Sigmoid colon (tissue), 7 donors: ENCODE measurements around the gene ARID3B. TPM values are rescaled to one million over a fixed set of nuclear protein-coding genes. Genes with fewer than 3 reads are reported as not detected.

Experiments
- DNase-seq: peaks from one replicate; pipeline ENCODE4 v3.0.0-alpha.2; 2019
- H3K27ac ChIP-seq, 4 donors: fragments of 200-600 bp; sonication (generic); one replicate each; pipeline ENCODE4 v1.5.1; 2016 to 2019; ENCODE audit warnings: mild to moderate bottlenecking in 1 of 4
- H3K27me3 ChIP-seq, 3 donors: fragments of 200-600 bp; sonication (generic); one replicate each; pipeline ENCODE4 v1.5.1; 2019; ENCODE audit warnings: mild to moderate bottlenecking in 1 of 3
- H3K36me3 ChIP-seq, 4 donors: fragments of 200-600 bp; sonication (generic); one replicate each; pipeline ENCODE4 v1.5.1; 2016 to 2019
- H3K4me1 ChIP-seq, 4 donors: fragments of 200-600 bp; sonication (generic); one replicate each; pipeline ENCODE4 v1.5.1; 2017 to 2019
- H3K4me3 ChIP-seq, 4 donors: fragments of 200-600 bp; sonication (generic); one replicate each; pipeline ENCODE4 v1.5.1; 2017 to 2019; ENCODE audit warnings: mild to moderate bottlenecking in 2 of 4, moderate library complexity in 1 of 4
- H3K9me3 ChIP-seq, 4 donors: fragments of 200-600 bp in 3 of 4; sonication (generic) in 3 of 4; one replicate each; pipeline versions ENCODE4 v1.5.1 to v1.6.1; 2013 to 2019
- CTCF ChIP-seq, 4 experiments: fragments of 450-650 bp in 3 of 4; fragments of 200-600 bp in 1 of 4; IDR thresholded peaks; one replicate each; pipeline ENCODE4 v1.5.1; 2016 to 2019; ENCODE audit warnings: antibody characterized with exemption in 4 of 4, mild to moderate bottlenecking in 3 of 4, moderate library complexity in 2 of 4
- EP300 ChIP-seq, 4 donors: sonication (generic); formaldehyde crosslinking; IDR thresholded peaks; one replicate each; pipeline ENCODE4 v1.6.1; 2017; ENCODE audit warnings: antibody characterized with exemption in 4 of 4
- POLR2A ChIP-seq, 2 donors: fragments of 450-650 bp; IDR thresholded peaks; one replicate each; pipeline ENCODE4 v1.6.1; 2016; ENCODE audit warnings: antibody characterized with exemption in 2 of 2, mild to moderate bottlenecking in 2 of 2, moderate library complexity in 2 of 2
- POLR2AphosphoS5 ChIP-seq, 4 donors: sonication (generic); formaldehyde crosslinking; IDR thresholded peaks; one replicate each; pipeline ENCODE4 v1.6.1; 2017; ENCODE audit warnings: antibody characterized with exemption in 4 of 4
- WGBS, 2 donors: extraction: QIAGEN DNeasy Blood & Tissue Kit; methylation state at CpG; one replicate each; pipeline ENCODE4 v1.1.7; 2013; 5-methylcytosine and 5-hydroxymethylcytosine counted together
- intact Hi-C: fragments of 100-400 bp; cut with DNase I; formaldehyde crosslinking; loops from one replicate; pipeline ENCODE4 v1.15.1; 2023
- polyA plus RNA-seq, 3 donors: library from polyadenylated mRNA; stranded (reverse); fragments of 200-250 nt; gene quantifications; one replicate each; pipeline ENCODE4 v1.2.3, GENCODE V29; 2013
- total RNA-seq, 4 donors: library from RNA; depleted of rRNA; stranded (reverse); fragments of >200 nt; gene quantifications; one replicate each; pipeline ENCODE4 v1.1.0, GENCODE V29; 2016
- donor health status: healthy with polysubstance abuse.
- donor health status: Bipolar disorder and iron deficiency.
- donor health status: healthy.

ARID3B gene
- total and polyA plus RNA-seq, 7 donors = 2.3 to 9.7 (median 5.3) TPM

DNA sequence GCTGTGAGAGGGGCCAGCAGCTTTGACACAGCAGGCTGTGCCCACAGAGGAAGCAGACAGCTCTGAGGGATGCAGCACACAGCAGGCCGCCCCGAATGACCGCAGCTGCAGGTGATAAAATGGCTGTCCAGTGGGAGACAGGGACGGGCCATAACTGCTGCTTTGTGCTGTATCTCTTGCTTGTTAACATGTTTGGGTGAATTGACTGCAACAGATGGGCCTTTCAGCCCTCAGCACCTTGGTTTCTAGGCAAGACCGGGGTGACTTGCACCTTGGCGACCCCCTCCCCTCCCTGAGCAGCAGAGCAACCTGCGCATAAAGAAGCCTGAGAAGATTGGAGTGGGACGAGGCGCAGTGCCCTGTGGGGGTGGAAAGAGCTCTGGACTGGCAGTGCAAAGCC is 38.0 kb downstream of the ARID3B start:
- DNase-seq = no peak
- Histone ChIP-seq H3K4me3 (no peak overlapping the region), H3K27ac (no peak overlapping the region), H3K36me3 (peaks cover 0 to 38% (median 3%) of the 10 kb centered on the region in 4 donors), H3K27me3 (no peaks in the 10 kb centered on the region), H3K9me3 (no peaks in the 10 kb centered on the region), H3K4me1 (no peaks in the 10 kb centered on the region)
- TF ChIP-seq POLR2A (IDR thresholded peaks at IDR 0.05) (no peak), POLR2AphosphoS5 (IDR thresholded peaks at IDR 0.05) (no peak), CTCF (IDR thresholded peaks at IDR 0.05) (no peak)
- 94 to 96% methylated on average over 9 of the region's 9 CpGs for WGBS, 2 donors
- intact Hi-C loops = no loop called here

- 95 to 98% methylated on average over 7 of the region's 7 CpGs for WGBS, 2 donors
- Histone ChIP-seq H3K27ac (no peak overlapping the region), H3K27me3 (no peaks in the 10 kb centered on the region), H3K9me3 (no peaks in the 10 kb centered on the region), H3K4me3 (no peak overlapping the region), H3K36me3 (peaks cover 0 to 23% (median 3%) of the 10 kb centered on the region in 4 donors), H3K4me1 (no peaks in the 10 kb centered on the region)
- intact Hi-C loops = no loop called here
- DNase-seq = no peak
- TF ChIP-seq EP300 (IDR thresholded peaks at IDR 0.05) = no peak
- no peak for TF ChIP-seq POLR2AphosphoS5 (IDR thresholded peaks at IDR 0.05)
- TF ChIP-seq CTCF (IDR thresholded peaks at IDR 0.05) = no peak
- no peak for TF ChIP-seq POLR2A (IDR thresholded peaks at IDR 0.05)
Observed at GRCh38 chr15:74580538-74581350, 39.7 kb downstream of the ARID3B start.

- DNase-seq = no peak
- H3K4me3 ChIP-seq = no peak overlapping the region
- TF ChIP-seq POLR2AphosphoS5 (IDR thresholded peaks at IDR 0.05) = no peak
- TF ChIP-seq POLR2A (IDR thresholded peaks at IDR 0.05) = no peak
- TF ChIP-seq EP300 (IDR thresholded peaks at IDR 0.05) = no peak
- no peak for TF ChIP-seq CTCF (IDR thresholded peaks at IDR 0.05)
- no peaks in the 10 kb centered on the region for H3K9me3 ChIP-seq
- intact Hi-C loops = no loop called here
- no peak overlapping the region for H3K27ac ChIP-seq
- H3K36me3 ChIP-seq = peaks cover 0 to 9% (median 0%) of the 10 kb centered on the region in 4 donors
- WGBS, 2 donors = 73 to 86% methylated on average over 2 of the region's 2 CpGs
- no peaks in the 10 kb centered on the region for H3K27me3 ChIP-seq
- no peaks in the 10 kb centered on the region for H3K4me1 ChIP-seq
Observed at GRCh38 chr15:74584204-74584603, 43.2 kb downstream of the ARID3B start.

DNA sequence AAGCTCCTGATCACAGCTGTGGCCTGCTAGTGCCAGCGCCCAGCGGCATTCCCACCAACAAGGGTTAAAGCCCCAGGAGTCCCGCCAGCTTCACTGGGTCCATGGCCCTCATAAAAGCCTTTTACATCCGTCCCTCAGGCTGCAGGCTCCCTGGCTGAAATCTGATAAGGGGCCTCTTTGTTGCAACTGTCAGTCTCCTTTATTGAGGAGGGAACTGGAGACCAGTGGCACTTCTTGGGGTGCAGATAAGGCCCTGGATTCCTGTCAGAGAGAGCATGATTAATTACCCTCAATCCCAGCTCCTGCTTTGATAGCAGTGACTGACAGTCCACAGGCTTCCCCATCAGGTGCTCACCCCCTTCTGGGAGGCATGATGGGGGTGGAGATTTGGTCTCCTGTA is 43.8 kb downstream of the ARID3B start:
- 75 to 82% methylated on average over 4 of the region's 4 CpGs for WGBS, 2 donors
- H3K27me3 ChIP-seq = no peaks in the 10 kb centered on the region
- H3K9me3 ChIP-seq = no peaks in the 10 kb centered on the region
- no peak overlapping the region for H3K4me3 ChIP-seq
- no peak overlapping the region for H3K27ac ChIP-seq
- TF ChIP-seq EP300 (IDR thresholded peaks at IDR 0.05) (no peak), POLR2A (IDR thresholded peaks at IDR 0.05) (no peak), POLR2AphosphoS5 (IDR thresholded peaks at IDR 0.05) (no peak), CTCF (IDR thresholded peaks at IDR 0.05) (no peak)
- no peak for DNase-seq
- no peaks in the 10 kb centered on the region for H3K4me1 ChIP-seq
- intact Hi-C loops = no loop called here
- H3K36me3 ChIP-seq = peaks cover 0 to 10% (median under 1%) of the 10 kb centered on the region in 4 donors
